Ovary (tissue), 9 donors: Measurements from ENCODE around the gene HOXD11. TPM values are rescaled to one million over a fixed set of nuclear protein-coding genes. Genes with fewer than 3 reads are reported as not detected.
A peak's percentile ranks its signal among the peaks of the same experiment; 100 is the strongest.

Experiments
- DNase-seq, 5 donors: peaks; one replicate each; pipeline ENCODE4 v3.0.0-alpha.2; 2019 to 2020
- H3K27ac ChIP-seq, 2 donors: fragments of 200-600 bp; one replicate each; pipeline versions ENCODE4 v1.5.1 to v1.8.0; 2019 to 2022
- H3K27me3 ChIP-seq: fragments of 200-600 bp; one replicate; pipeline ENCODE4 v1.8.0; 2022
- H3K36me3 ChIP-seq: fragments of 200-600 bp; sonication (generic); one replicate; pipeline ENCODE4 v1.5.1; 2019
- H3K4me1 ChIP-seq: one replicate; pipeline ENCODE4 v1.8.1; 2013; ENCODE audit warnings: mild to moderate bottlenecking, moderate library complexity; ENCODE audit not compliant: insufficient read depth
- H3K4me3 ChIP-seq: fragments of 200-600 bp; sonication (generic); one replicate; pipeline ENCODE4 v1.5.1; 2017
- H3K9me3 ChIP-seq, 2 donors: fragments of 200-600 bp in 1 of 2; sonication (generic) in 1 of 2; one replicate each; pipeline versions ENCODE4 v1.5.1 to v1.8.1; 2013 to 2019; ENCODE audit warnings: mild to moderate bottlenecking in 1 of 2, moderate library complexity in 1 of 2
- CTCF ChIP-seq, 3 donors: fragments of 450-650 bp in 2 of 3; fragments of 200-600 bp in 1 of 3; IDR thresholded peaks; one replicate each; pipeline versions ENCODE4 v1.5.1 to v1.8.0; 2016 to 2022; ENCODE audit warnings: antibody characterized with exemption in 3 of 3, mild to moderate bottlenecking in 1 of 3
- EP300 ChIP-seq: sonication (generic); formaldehyde crosslinking; IDR thresholded peaks from one replicate; pipeline ENCODE4 v1.6.1; 2017; ENCODE audit warnings: antibody characterized with exemption
- POLR2A ChIP-seq: fragments of 450-650 bp; IDR thresholded peaks from one replicate; pipeline ENCODE4 v1.6.1; 2017; ENCODE audit warnings: antibody characterized with exemption, mild to moderate bottlenecking, moderate library complexity
- WGBS, 3 donors: extraction: QIAGEN DNeasy Blood & Tissue Kit in 1 of 3; methylation state at CpG; one replicate each; pipeline versions ENCODE4 v1.1.5 to v1.1.7; 2013 to 2017; 5-methylcytosine and 5-hydroxymethylcytosine counted together
- intact Hi-C, 4 donors: fragments of 100-400 bp; cut with DNase I; formaldehyde crosslinking; loops; one replicate each; pipeline versions ENCODE4 v1.11.0 to v1.15.1; 2022 to 2023
- polyA plus RNA-seq, 2 donors: library from polyadenylated mRNA; stranded (reverse); fragments of 200-250 nt in 1 of 2; fragments of 350-450 nt in 1 of 2; fragmentation: Illumina TruSeq in 1 of 2; extraction: RNeasy Lipid Tissue Mini Kit (QIAGEN cat#74804) in 1 of 2; gene quantifications; one replicate each; pipeline ENCODE4 v1.2.3, GENCODE V29; 2013 to 2014
- total RNA-seq, 7 donors: library from RNA; depleted of rRNA in 2 of 7; stranded (reverse); fragments of >200 nt in 2 of 7; fragmentation: NEBNext Ultra II Directional in 3 of 7; extraction: Animal tissue kit (Norgen Biotek cat#: 25700) in 3 of 7; gene quantifications; one replicate each; pipeline versions ENCODE4 v1.1.0 to v1.2.4, GENCODE V29; 2016 to 2023
- donor health status: DM: no; HTN: no; CAD: no; lungs with moderate emphysema.
- donor health status: DM: no; HTN: no; CAD: no.
- donor health status: Bipolar disorder and iron deficiency.
- donor health status: DM: yes; HTN: yes; CAD: no.
- donor health status: DM: no; HTN: no; CAD: no.
- donor health status: DM: yes; HTN: yes; CAD: no.

HOXD11 gene
- total and polyA plus RNA-seq, 9 donors: 0.07 to 1.3 (median 0.61) TPM; not detected in 4

- H3K36me3 ChIP-seq: no peaks in the 10 kb centered on the region
- peaks cover 5% of the 10 kb centered on the region for H3K4me1 ChIP-seq
- TF ChIP-seq EP300 (no peak), CTCF (IDR thresholded peaks at IDR 0.05) (no peak)
- H3K27ac ChIP-seq: no peak overlapping the region
- no peak overlapping the region for H3K4me3 ChIP-seq
- no peaks in the 10 kb centered on the region for H3K27me3 ChIP-seq
- no peaks in the 10 kb centered on the region for H3K9me3 ChIP-seq
- no peak for DNase-seq
- WGBS, 3 donors: 76 to 88% (median 81%) methylated on average over 14 of the region's 14 CpGs
- intact Hi-C loops: no loop called here
Observed at GRCh38 chr2:176150584-176151441, 43.7 kb downstream of the HOXD11 start.

GRCh38 chr2:176151442-176152287 is 44.6 kb downstream of the HOXD11 start, which contains the start of gene HOXD4:
Gene HOXD4, plus strand, starts transcription at chr2:176151550. Its CDS starts 84 bp downstream, at chr2:176151634.
- Histone ChIP-seq H3K9me3 (no peaks in the 10 kb centered on the region), H3K4me3 (peak within 1 kb of the TSS; percentile 36), H3K27ac (no peak within 1 kb of the TSS), H3K36me3 (no peaks in the 10 kb centered on the region), H3K4me1 (peaks cover 5% of the 10 kb centered on the region), H3K27me3 (no peaks in the 10 kb centered on the region)
- peak in 1 of 5 donors; percentile 12 for DNase-seq
- no peak for TF ChIP-seq POLR2A
- TF ChIP-seq EP300: no peak
- no peak for TF ChIP-seq CTCF (IDR thresholded peaks at IDR 0.05)
- intact Hi-C loops: no loop called here
- 66 to 74% (median 68%) methylated on average over 51 to 55 of the region's 55 CpGs for WGBS, 3 donors

- 72 to 80% (median 76%) methylated on average over 48 of the region's 48 CpGs for WGBS, 3 donors
- Histone ChIP-seq H3K9me3 (no peaks in the 10 kb centered on the region), H3K4me1 (peaks cover 5% of the 10 kb centered on the region), H3K27me3 (no peaks in the 10 kb centered on the region), H3K4me3 (peak overlapping the region; percentile 36), H3K27ac (no peak overlapping the region), H3K36me3 (no peaks in the 10 kb centered on the region)
- DNase-seq: no peak
- intact Hi-C loops: no loop called here
- TF ChIP-seq EP300: no peak
- no peak for TF ChIP-seq POLR2A
- no peak for TF ChIP-seq CTCF (IDR thresholded peaks at IDR 0.05)
Observed at GRCh38 chr2:176152350-176153181, 45.5 kb downstream of the HOXD11 start.
